SJSA1 (cell line): ENCODE measurements around the gene FREM2. TPM values are rescaled to one million over a fixed set of nuclear protein-coding genes. Genes with fewer than 3 reads are reported as not detected.

Experiments
- DNase-seq, 2 experiments: peaks; one replicate each; pipeline ENCODE4 v3.0.0-alpha.2; 2015 to 2020; ENCODE audit warnings: low spot score in 2 of 2, low read depth in 1 of 2
- H3K27ac ChIP-seq: fragments of 250-450 bp; sonication (Bioruptor Pico); 2 replicates; pipeline ENCODE4 v1.5.1; 2020; ENCODE audit warnings: mild to moderate bottlenecking, moderate library complexity
- H3K27me3 ChIP-seq: fragments of 250-450 bp; sonication (Bioruptor Pico); replicated peaks from 2 replicates; pipeline ENCODE4 v1.5.1; 2020; ENCODE audit warnings: mild to moderate bottlenecking, moderate library complexity
- H3K36me3 ChIP-seq: fragments of 250-450 bp; sonication (Bioruptor Pico); 2 replicates; pipeline ENCODE4 v1.5.1; 2020; ENCODE audit warnings: mild to moderate bottlenecking
- H3K4me1 ChIP-seq: fragments of 250-450 bp; sonication (Bioruptor Pico); replicated peaks from 2 replicates; pipeline ENCODE4 v1.6.1; 2021; ENCODE audit warnings: mild to moderate bottlenecking
- H3K4me3 ChIP-seq: fragments of 250-450 bp; sonication (Bioruptor Pico); 2 replicates; pipeline ENCODE4 v1.5.1; 2020; ENCODE audit warnings: mild to moderate bottlenecking
- H3K9me3 ChIP-seq: fragments of 250-450 bp; sonication (Bioruptor Pico); replicated peaks from 2 replicates; pipeline ENCODE4 v1.5.1; 2020; ENCODE audit warnings: mild to moderate bottlenecking
- total RNA-seq: library from RNA; depleted of rRNA; stranded (reverse); fragments of >200 nt; shearing (Covaris generic); gene quantifications from 2 replicates; pipeline ENCODE4 v1.2.3, GENCODE V29; 2014

FREM2 gene
- total RNA-seq, 1 experiment from 2014 or later: not detected

DNA sequence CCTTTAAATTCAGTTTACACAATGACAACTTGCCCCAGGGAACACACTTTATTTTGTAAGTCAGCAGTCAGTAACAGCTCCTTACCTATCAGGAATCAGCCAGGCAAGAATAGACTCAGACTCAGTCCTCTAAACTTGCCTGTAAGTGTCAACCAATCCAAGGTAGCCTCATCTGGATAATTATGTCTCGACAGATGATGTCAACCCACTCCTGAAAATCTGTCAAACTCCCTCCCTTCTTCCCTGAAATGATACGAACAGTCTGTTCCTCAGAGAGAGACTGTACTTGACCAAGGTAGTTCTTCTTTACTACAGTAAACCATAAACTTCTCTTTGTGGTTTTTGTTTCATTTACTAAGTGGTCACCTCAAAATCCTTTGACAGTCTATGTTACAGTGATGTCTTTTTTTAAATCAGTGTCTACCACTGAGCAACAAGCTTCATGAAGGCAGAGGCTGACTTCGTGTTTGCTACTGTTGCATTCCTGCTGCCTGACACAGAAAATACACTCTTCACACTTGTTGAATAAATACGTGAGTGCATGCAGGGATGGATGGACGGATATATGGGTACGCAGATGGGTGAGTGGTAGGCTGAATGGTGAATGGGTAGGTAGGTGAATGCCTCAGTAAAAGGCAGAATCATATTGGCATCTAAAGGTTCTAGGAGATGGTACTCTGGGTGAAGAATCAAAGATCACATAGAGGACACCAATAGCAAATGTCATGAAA lies 17.5 kb upstream of the FREM2 start:
- Histone ChIP-seq H3K27me3 (no peaks in the 10 kb centered on the region), H3K36me3 (no peaks in the 10 kb centered on the region), H3K4me3 (no peak overlapping the region), H3K27ac (no peak overlapping the region), H3K4me1 (no peaks in the 10 kb centered on the region), H3K9me3 (no peaks in the 10 kb centered on the region)
- DNase-seq: no peak

GRCh38 chr13:38670627-38671026 lies 16.2 kb upstream of the FREM2 start:
- H3K36me3 ChIP-seq: no peaks in the 10 kb centered on the region
- H3K27ac ChIP-seq: no peak overlapping the region
- H3K4me3 ChIP-seq: no peak overlapping the region
- H3K4me1 ChIP-seq: no peaks in the 10 kb centered on the region
- no peaks in the 10 kb centered on the region for H3K27me3 ChIP-seq
- H3K9me3 ChIP-seq: no peaks in the 10 kb centered on the region
- DNase-seq: no peak

DNA sequence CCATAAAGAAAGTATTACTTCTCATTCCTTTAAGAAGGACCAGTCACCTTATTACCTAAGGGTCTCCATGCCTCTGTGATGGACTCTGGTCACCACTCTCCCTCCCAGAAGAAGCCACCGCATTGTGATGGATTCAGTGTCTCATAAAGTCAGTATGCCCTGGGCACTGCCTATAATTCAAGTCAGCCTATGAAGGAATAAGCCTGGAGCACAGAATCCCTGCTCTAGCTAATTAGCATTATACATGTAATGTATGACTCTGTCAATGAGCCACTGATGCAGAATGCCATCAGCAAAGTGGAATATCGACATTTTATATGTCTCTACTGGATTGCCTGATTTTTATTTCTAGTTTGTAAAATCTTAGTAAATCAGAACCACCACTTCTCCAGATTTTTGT lies 14.9 kb upstream of the FREM2 start:
- Histone ChIP-seq H3K4me1 (no peaks in the 10 kb centered on the region), H3K27me3 (no peaks in the 10 kb centered on the region), H3K4me3 (no peak overlapping the region), H3K36me3 (no peaks in the 10 kb centered on the region), H3K9me3 (no peaks in the 10 kb centered on the region), H3K27ac (no peak overlapping the region)
- DNase-seq: no peak

DNA sequence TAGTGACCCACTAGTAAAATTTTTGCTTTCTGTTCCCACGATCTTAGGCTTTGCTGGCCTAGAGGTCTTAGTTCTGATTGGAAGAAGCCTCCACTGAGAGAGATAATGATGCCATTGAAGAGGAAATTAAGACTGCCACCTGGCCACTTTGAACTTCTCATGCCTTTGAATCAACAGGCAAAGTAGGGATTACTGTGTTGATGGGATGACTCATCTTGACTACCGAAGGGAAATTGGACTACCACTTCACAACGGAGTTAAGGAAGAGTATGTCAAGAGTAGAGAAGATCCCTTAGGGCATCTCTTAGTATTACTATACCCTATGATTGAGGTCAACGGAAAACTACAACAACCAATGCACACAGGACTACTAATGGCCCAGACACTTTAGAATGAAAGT lies 12.7 kb upstream of the FREM2 start:
- Histone ChIP-seq H3K4me3 (no peak overlapping the region), H3K9me3 (no peaks in the 10 kb centered on the region), H3K27me3 (no peaks in the 10 kb centered on the region), H3K27ac (no peak overlapping the region), H3K4me1 (no peaks in the 10 kb centered on the region), H3K36me3 (no peaks in the 10 kb centered on the region)
- DNase-seq: no peak

DNA sequence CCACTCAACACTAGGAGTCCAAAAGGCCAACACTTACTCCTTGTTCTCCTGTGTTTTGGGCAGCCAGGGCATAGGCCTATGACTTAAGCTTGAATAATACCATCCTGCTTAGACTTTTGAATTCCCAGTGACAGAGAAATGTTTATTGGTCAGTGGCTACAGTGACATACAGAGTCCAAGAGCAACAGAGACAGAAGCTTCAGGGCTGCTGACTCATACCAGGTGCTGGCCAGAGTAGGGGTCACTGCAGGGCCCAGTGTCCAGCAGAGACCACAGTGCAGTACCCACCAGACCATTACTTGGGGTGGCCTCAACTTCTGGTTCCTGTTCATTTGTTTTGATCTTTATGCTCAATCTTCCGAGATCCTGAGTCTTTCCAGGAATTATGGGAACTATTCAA lies 6.0 kb upstream of the FREM2 start:
- no peak overlapping the region for H3K27ac ChIP-seq
- no peaks in the 10 kb centered on the region for H3K36me3 ChIP-seq
- H3K9me3 ChIP-seq: no peaks in the 10 kb centered on the region
- H3K4me1 ChIP-seq: no peaks in the 10 kb centered on the region
- peaks cover 13% of the 10 kb centered on the region for H3K27me3 ChIP-seq
- DNase-seq: no peak
- H3K4me3 ChIP-seq: no peak overlapping the region

DNA sequence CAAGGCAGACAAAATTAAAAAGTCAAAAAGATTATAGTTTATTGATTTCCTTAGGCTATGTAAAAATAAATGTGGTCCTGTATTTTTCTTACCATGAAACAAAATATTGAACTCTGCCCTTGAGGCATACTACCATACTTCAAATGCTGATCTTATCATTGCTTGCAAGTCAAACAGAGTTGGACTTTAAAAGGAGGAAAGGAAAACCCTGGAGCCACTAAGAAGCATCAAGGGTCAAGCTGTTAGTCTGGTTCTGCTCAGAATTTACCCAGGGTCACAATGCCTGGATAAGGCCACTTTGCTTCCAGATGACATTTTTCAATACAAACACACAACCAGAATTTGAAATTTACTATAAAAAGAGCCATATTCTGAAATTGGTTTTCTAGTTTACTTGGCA lies 2.2 kb upstream of the FREM2 start:
- Histone ChIP-seq H3K9me3 (no peaks in the 10 kb centered on the region), H3K27me3 (peaks cover 33% of the 10 kb centered on the region), H3K4me1 (no peaks in the 10 kb centered on the region), H3K4me3 (no peak overlapping the region), H3K27ac (no peak overlapping the region), H3K36me3 (no peaks in the 10 kb centered on the region)
- no peak for DNase-seq

DNA sequence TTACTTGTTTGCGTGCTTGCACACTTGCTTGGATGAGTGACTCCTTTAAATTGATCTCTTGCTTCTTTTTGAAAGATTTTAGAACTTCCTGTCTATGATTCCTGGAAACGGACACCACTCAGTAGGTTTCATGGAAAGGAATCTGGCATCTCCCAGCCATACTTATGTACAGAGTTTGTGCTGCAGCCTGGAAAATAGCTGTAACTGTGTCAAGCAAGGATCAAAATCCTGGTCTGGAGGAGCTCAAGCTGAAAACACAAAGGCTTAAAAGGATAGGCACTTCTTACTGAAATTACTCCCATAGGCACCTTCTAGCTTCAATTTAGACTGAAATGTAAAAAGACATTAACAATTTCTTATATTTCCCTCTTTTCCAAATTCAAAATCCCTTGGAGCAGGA lies 1.4 kb upstream of the FREM2 start:
- no peaks in the 10 kb centered on the region for H3K9me3 ChIP-seq
- no peak for DNase-seq
- no peak overlapping the region for H3K4me3 ChIP-seq
- no peak overlapping the region for H3K27ac ChIP-seq
- H3K4me1 ChIP-seq: no peaks in the 10 kb centered on the region
- H3K36me3 ChIP-seq: no peaks in the 10 kb centered on the region
- H3K27me3 ChIP-seq: peaks cover 33% of the 10 kb centered on the region

DNA sequence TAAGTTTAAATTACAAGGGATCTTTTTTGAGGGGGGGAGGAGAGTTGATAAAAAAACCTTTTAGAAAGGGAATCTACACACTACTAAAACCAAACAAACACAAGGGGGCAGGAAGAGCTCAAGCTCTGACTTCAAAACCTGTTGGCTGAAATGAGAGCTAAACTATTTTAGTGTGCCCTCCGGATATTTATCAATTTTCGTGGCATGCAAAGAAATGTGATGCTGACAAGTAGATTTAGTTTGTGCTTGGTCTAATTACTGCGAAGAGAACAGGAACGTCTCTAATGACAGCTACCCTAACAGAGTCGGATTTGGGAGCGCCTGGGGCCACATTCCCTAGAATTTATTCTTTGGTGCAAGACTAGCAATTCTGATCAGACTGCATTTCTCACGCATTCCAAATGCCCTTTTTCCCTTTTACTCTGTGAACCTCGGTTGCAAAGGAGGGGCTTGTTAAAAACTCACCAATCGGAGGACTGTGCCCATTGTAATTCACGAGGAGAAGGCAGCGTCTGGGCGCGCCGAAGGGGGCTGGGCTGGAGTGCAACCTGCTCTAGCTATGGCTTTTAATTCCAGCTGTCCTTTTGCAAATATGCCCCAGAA lies 802 bp upstream of the FREM2 start:
- no peaks in the 10 kb centered on the region for H3K36me3 ChIP-seq
- no peak overlapping the region for H3K27ac ChIP-seq
- H3K27me3 ChIP-seq: peaks cover 33% of the 10 kb centered on the region
- no peak overlapping the region for H3K4me3 ChIP-seq
- DNase-seq: no peak
- no peaks in the 10 kb centered on the region for H3K9me3 ChIP-seq
- H3K4me1 ChIP-seq: no peaks in the 10 kb centered on the region

DNA sequence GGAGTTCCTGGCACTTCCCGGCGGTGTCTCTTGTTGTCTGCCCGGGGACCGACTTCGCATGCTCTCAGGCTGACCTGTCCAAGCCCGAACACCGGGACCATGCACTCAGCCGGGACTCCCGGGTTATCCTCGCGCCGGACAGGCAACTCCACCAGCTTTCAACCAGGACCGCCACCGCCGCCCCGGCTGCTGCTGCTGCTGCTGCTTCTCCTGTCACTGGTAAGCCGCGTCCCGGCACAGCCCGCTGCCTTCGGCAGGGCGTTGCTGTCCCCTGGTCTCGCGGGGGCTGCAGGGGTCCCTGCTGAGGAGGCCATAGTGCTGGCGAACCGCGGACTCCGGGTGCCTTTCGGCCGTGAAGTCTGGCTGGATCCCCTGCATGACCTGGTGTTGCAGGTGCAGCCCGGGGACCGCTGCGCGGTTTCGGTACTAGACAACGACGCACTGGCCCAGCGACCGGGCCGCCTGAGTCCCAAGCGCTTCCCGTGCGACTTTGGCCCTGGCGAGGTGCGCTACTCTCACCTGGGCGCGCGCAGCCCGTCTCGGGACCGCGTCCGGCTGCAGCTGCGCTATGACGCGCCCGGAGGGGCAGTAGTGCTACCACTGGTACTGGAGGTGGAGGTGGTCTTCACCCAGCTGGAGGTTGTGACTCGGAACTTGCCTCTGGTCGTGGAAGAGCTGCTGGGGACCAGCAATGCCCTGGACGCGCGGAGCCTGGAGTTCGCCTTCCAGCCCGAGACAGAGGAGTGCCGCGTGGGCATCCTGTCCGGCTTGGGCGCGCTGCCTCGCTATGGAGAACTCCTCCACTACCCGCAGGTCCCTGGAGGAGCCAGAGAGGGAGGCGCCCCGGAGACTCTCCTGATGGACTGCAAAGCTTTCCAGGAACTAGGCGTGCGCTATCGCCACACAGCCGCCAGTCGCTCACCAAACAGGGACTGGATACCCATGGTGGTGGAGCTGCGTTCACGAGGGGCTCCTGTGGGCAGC lies 661 bp downstream of the FREM2 start:
- no peak overlapping the region for H3K4me3 ChIP-seq
- H3K4me1 ChIP-seq: no peaks in the 10 kb centered on the region
- H3K27me3 ChIP-seq: peaks cover 33% of the 10 kb centered on the region
- H3K9me3 ChIP-seq: no peaks in the 10 kb centered on the region
- no peaks in the 10 kb centered on the region for H3K36me3 ChIP-seq
- DNase-seq: no peak
- H3K27ac ChIP-seq: no peak overlapping the region

DNA sequence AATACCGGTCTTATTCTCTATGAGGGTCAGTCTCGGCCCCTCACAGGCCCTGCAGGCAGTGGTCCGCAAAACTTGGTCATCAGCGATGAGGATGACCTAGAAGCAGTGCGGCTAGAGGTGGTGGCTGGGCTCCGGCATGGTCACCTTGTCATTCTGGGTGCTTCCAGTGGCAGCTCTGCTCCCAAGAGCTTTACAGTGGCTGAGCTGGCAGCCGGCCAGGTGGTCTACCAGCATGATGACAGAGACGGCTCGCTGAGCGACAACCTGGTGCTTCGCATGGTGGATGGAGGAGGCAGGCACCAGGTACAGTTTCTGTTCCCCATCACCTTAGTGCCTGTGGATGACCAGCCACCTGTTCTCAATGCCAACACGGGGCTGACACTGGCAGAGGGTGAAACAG lies 1.8 kb downstream of the FREM2 start:
- Histone ChIP-seq H3K27ac (no peak overlapping the region), H3K36me3 (no peaks in the 10 kb centered on the region), H3K4me3 (no peak overlapping the region), H3K9me3 (no peaks in the 10 kb centered on the region), H3K4me1 (no peaks in the 10 kb centered on the region), H3K27me3 (peaks cover 33% of the 10 kb centered on the region)
- no peak for DNase-seq

- Histone ChIP-seq H3K36me3 (no peaks in the 10 kb centered on the region), H3K4me3 (no peak overlapping the region), H3K27ac (no peak overlapping the region), H3K9me3 (no peaks in the 10 kb centered on the region), H3K4me1 (no peaks in the 10 kb centered on the region), H3K27me3 (peaks cover 26% of the 10 kb centered on the region)
- no peak for DNase-seq
Measured at GRCh38 chr13:38690231-38690630, 3.4 kb downstream of the FREM2 start.

- Histone ChIP-seq H3K4me1 (no peaks in the 10 kb centered on the region), H3K9me3 (no peaks in the 10 kb centered on the region), H3K36me3 (no peaks in the 10 kb centered on the region), H3K4me3 (no peak overlapping the region), H3K27ac (no peak overlapping the region), H3K27me3 (no peaks in the 10 kb centered on the region)
- no peak for DNase-seq
Measured at GRCh38 chr13:38693168-38693567, 6.3 kb downstream of the FREM2 start.

DNA sequence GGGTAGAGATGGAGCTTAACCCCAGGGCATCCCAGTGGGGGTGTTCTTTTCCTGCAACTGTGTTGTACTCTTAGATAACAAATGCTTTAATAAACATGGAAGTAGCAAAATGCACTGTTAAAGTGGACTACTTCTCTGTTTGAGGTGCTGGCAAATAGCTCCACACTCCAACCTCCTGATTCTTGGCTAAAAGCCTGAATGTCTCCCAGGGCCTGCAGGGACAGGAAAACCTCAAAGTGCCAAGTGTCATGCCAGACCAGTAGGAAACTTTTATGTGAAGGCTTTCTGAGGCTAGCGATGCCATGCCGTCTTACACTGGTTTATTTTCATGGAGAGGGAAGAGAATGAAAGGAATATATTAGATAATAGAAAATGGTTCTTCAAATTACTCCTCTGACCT lies 6.8 kb downstream of the FREM2 start:
- Histone ChIP-seq H3K27me3 (no peaks in the 10 kb centered on the region), H3K4me3 (no peak overlapping the region), H3K4me1 (no peaks in the 10 kb centered on the region), H3K27ac (no peak overlapping the region), H3K9me3 (no peaks in the 10 kb centered on the region), H3K36me3 (no peaks in the 10 kb centered on the region)
- no peak for DNase-seq

DNA sequence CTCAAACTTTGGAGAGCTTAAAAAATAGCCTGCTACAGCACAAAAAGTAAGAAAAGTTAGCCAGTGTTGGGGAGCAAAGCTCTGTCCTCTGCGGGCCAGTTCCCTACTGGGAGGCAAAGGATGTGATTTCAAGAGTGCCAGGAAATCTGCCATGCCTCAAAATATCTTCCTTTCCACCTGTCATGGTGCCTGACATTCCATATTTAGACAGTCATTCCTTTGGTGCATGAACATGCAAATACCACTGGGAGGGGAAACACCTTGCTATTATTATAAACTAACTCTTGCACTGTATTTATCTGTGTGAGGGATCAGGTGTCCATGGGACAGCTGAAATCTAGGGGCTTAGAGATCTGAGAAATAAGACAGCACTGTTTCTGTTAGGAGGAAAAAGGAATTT lies 10.3 kb downstream of the FREM2 start:
- DNase-seq: no peak
- Histone ChIP-seq H3K4me1 (no peaks in the 10 kb centered on the region), H3K9me3 (no peaks in the 10 kb centered on the region), H3K36me3 (no peaks in the 10 kb centered on the region), H3K27ac (no peak overlapping the region), H3K27me3 (no peaks in the 10 kb centered on the region; the same call in 1 of the 2 replicates), H3K4me3 (no peak overlapping the region)
